ENCODE results near the gene HOOK2. TPM values are rescaled to one million over a fixed set of nuclear protein-coding genes. Genes with fewer than 3 reads are reported as not detected.

The HOOK2 gene
- total RNA-seq, 1 donor from 2014 or later, result 25.9 TPM

GRCh38 chr19:12752056-12752781, 23.1 kb downstream of the HOOK2 start:
- no peak overlapping the region for H3K4me2 ChIP-seq (ENCODE audit: low read length)
- peaks cover 5% of the 10 kb centered on the region for H3K36me3 ChIP-seq (ENCODE audit: insufficient read depth, low read length)
- no peak overlapping the region for H3K4me3 ChIP-seq (ENCODE audit: insufficient read depth, low read depth, low read length)
- Mint-ChIP-seq H3K27me3 (ENCODE audit: low read depth, unreplicated experiment) (peaks cover 39% of the 10 kb centered on the region), H3K4me1 (ENCODE audit: low read depth, unreplicated experiment) (no peaks in the 10 kb centered on the region), H3K4me3 (ENCODE audit: unreplicated experiment) (no peak overlapping the region), H3K27ac (ENCODE audit: unreplicated experiment) (no peak overlapping the region), H3K9me3 (ENCODE audit: unreplicated experiment) (peaks cover 4% of the 10 kb centered on the region), H3K36me3 (ENCODE audit: low read depth, unreplicated experiment) (peaks cover 11% of the 10 kb centered on the region)
- no peak overlapping the region for H3K9ac ChIP-seq (ENCODE audit: low read length)
- no peak for DNase-seq (ENCODE audit: low read depth)
- TF ChIP-seq EZH2 (IDR thresholded peaks at IDR 0.05; ENCODE audit: insufficient read depth, low read length), result no peak
- TF ChIP-seq, protein P1, sequence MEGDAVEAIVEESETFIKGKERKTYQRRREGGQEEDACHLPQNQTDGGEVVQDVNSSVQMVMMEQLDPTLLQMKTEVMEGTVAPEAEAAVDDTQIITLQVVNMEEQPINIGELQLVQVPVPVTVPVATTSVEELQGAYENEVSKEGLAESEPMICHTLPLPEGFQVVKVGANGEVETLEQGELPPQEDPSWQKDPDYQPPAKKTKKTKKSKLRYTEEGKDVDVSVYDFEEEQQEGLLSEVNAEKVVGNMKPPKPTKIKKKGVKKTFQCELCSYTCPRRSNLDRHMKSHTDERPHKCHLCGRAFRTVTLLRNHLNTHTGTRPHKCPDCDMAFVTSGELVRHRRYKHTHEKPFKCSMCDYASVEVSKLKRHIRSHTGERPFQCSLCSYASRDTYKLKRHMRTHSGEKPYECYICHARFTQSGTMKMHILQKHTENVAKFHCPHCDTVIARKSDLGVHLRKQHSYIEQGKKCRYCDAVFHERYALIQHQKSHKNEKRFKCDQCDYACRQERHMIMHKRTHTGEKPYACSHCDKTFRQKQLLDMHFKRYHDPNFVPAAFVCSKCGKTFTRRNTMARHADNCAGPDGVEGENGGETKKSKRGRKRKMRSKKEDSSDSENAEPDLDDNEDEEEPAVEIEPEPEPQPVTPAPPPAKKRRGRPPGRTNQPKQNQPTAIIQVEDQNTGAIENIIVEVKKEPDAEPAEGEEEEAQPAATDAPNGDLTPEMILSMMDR (IDR thresholded peaks at IDR 0.05; ENCODE audit: insufficient read depth, low read depth, low read length), result no peak
- H3K79me2 ChIP-seq (ENCODE audit: insufficient read depth, low read length), result no peaks in the 10 kb centered on the region
- no peaks in the 10 kb centered on the region for H3K4me1 ChIP-seq (ENCODE audit: insufficient read depth, low read length)
- H3K27me3 ChIP-seq (ENCODE audit: insufficient read depth, low read length), result peaks cover 8% of the 10 kb centered on the region
- H2AFZ ChIP-seq (ENCODE audit: low read depth, low read length), result no peak overlapping the region
- no peaks in the 10 kb centered on the region for H4K20me1 ChIP-seq (ENCODE audit: insufficient read depth, low read length)
- FAIRE-seq, result no peak
- peaks cover 7% of the 10 kb centered on the region for H3K9me3 ChIP-seq (ENCODE audit: insufficient read depth, low read depth, low read length)
- H3K27ac ChIP-seq (ENCODE audit: low read depth, low read length), result no peak overlapping the region

DNA sequence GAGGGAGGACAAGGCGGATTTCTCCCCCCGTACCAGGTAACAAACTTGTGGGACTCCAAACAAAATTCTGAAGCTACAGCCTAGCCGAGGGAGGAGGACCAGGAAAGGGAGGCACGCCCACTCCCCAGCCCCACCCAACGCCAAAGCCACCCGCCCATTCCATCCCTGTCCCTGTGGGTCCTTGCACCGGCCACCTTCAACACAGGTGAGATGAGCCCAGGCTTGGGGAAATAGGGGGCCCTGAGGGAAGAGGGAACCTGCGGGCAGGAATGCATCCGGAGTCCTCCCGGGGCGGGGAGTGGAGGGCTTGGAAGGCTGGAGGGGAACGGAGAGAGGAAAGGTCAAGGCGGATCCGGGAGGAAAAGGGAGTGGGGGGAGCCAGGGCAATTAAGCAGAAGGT, 23.7 kb downstream of the HOOK2 start, which contains the start of gene BEST2:
BEST2 (plus strand) TSS at position 157 of the 400 bp plus-strand sequence. CDS start 802 bp downstream, outside the sequence.
- Histone ChIP-seq H3K79me2 (ENCODE audit: insufficient read depth, low read length) (no peaks in the 10 kb centered on the region), H2AFZ (ENCODE audit: low read depth, low read length) (no peak within 1 kb of the TSS), H3K4me2 (ENCODE audit: low read length) (no peak within 1 kb of the TSS), H4K20me1 (ENCODE audit: insufficient read depth, low read length) (no peaks in the 10 kb centered on the region), H3K36me3 (ENCODE audit: insufficient read depth, low read length) (peaks cover 7% of the 10 kb centered on the region), H3K4me1 (ENCODE audit: insufficient read depth, low read length) (no peaks in the 10 kb centered on the region), H3K9me3 (ENCODE audit: insufficient read depth, low read depth, low read length) (peaks cover 10% of the 10 kb centered on the region), H3K27me3 (ENCODE audit: insufficient read depth, low read length) (peaks cover 8% of the 10 kb centered on the region), H3K27ac (ENCODE audit: low read depth, low read length) (no peak within 1 kb of the TSS), H3K9ac (ENCODE audit: low read length) (no peak within 1 kb of the TSS), H3K4me3 (ENCODE audit: insufficient read depth, low read depth, low read length) (no peak within 1 kb of the TSS)
- Mint-ChIP-seq H3K4me1 (ENCODE audit: low read depth, unreplicated experiment) (no peaks in the 10 kb centered on the region), H3K4me3 (ENCODE audit: unreplicated experiment) (peak within 1 kb of the TSS; percentile 51), H3K36me3 (ENCODE audit: low read depth, unreplicated experiment) (peaks cover 11% of the 10 kb centered on the region), H3K27me3 (ENCODE audit: low read depth, unreplicated experiment) (peaks cover 39% of the 10 kb centered on the region), H3K27ac (ENCODE audit: unreplicated experiment) (no peak within 1 kb of the TSS), H3K9me3 (ENCODE audit: unreplicated experiment) (peaks cover 4% of the 10 kb centered on the region)
- TF ChIP-seq, protein P1 (IDR thresholded peaks at IDR 0.05; ENCODE audit: insufficient read depth, low read depth, low read length), result no peak
- TF ChIP-seq EZH2 (IDR thresholded peaks at IDR 0.05; ENCODE audit: insufficient read depth, low read length), result no peak
- FAIRE-seq (no peak), DNase-seq (ENCODE audit: low read depth) (no peak)

DNA sequence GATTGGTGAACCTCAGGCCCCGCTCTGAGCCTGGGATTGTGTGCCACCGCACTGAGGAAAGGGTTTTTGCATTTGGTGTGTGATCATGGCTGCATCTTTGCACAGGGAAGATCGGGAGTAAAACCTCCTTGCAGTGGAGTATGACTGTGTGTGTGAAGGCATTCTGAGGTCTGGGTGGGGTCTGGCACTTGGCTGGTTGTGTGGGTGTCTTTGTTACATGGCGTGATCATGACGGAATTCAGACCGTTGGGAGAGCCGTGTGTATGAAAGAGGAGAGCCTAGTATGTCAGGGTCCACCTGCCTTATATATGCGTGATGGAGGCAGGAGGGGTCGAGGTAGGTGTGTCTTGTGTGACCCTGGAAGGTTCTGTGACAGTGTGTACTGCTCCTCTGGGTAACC, 24.5 kb downstream of the HOOK2 start:
- H3K9me3 Mint-ChIP-seq (ENCODE audit: unreplicated experiment), result peaks cover 4% of the 10 kb centered on the region
- no peaks in the 10 kb centered on the region for H3K79me2 ChIP-seq (ENCODE audit: insufficient read depth, low read length)
- no peaks in the 10 kb centered on the region for H3K4me1 Mint-ChIP-seq (ENCODE audit: low read depth, unreplicated experiment)
- H3K27me3 ChIP-seq (ENCODE audit: insufficient read depth, low read length), result peaks cover 8% of the 10 kb centered on the region
- H3K4me2 ChIP-seq (ENCODE audit: low read length), result no peak overlapping the region
- H3K27ac ChIP-seq (ENCODE audit: low read depth, low read length), result no peak overlapping the region
- TF ChIP-seq, protein P1 (IDR thresholded peaks at IDR 0.05; ENCODE audit: insufficient read depth, low read depth, low read length), result no peak
- no peak for TF ChIP-seq EZH2 (IDR thresholded peaks at IDR 0.05; ENCODE audit: insufficient read depth, low read length)
- H3K36me3 Mint-ChIP-seq (ENCODE audit: low read depth, unreplicated experiment), result peaks cover 12% of the 10 kb centered on the region
- DNase-seq (ENCODE audit: low read depth) (peak; percentile 37), FAIRE-seq (no peak)
- H3K4me3 Mint-ChIP-seq (ENCODE audit: unreplicated experiment), result no peak overlapping the region
- no peak overlapping the region for H2AFZ ChIP-seq (ENCODE audit: low read depth, low read length)
- H3K9me3 ChIP-seq (ENCODE audit: insufficient read depth, low read depth, low read length), result peaks cover 10% of the 10 kb centered on the region
- H3K27ac Mint-ChIP-seq (ENCODE audit: unreplicated experiment), result no peak overlapping the region
- peaks cover 39% of the 10 kb centered on the region for H3K27me3 Mint-ChIP-seq (ENCODE audit: low read depth, unreplicated experiment)
- H4K20me1 ChIP-seq (ENCODE audit: insufficient read depth, low read length), result no peaks in the 10 kb centered on the region
- peaks cover 9% of the 10 kb centered on the region for H3K36me3 ChIP-seq (ENCODE audit: insufficient read depth, low read length)
- H3K4me3 ChIP-seq (ENCODE audit: insufficient read depth, low read depth, low read length), result no peak overlapping the region
- no peaks in the 10 kb centered on the region for H3K4me1 ChIP-seq (ENCODE audit: insufficient read depth, low read length)
- H3K9ac ChIP-seq (ENCODE audit: low read length), result no peak overlapping the region

All from astrocyte (in vitro differentiated cells and primary cell).